GM10248 (cell line): Measurements from ENCODE around the gene CSMD2.

Source experiments
- CTCF ChIA-PET: fragments of 300-600 bp; sonication (Branson Sonifier 250); formaldehyde crosslinking; extraction: SDS; loops from one replicate; lab custom pipeline; 2021; ENCODE audit warnings: antibody characterized with exemption; lab: Yijun Ruan, JAX
- POLR2A ChIA-PET: fragments of 350-650 bp; sonication (Branson Sonifier 250); formaldehyde crosslinking; extraction: SDS; loops from one replicate; lab custom pipeline; 2020; ENCODE audit warnings: antibody characterized with exemption; lab: Yijun Ruan, JAX
- DNase-seq: peaks from one replicate; pipeline ENCODE4 v3.0.0; 2012; ENCODE audit errors: extremely low spot score
- TF ChIP-seq, protein P1 (sequence below): IDR thresholded peaks from 2 replicates; pipeline ENCODE4 v1.5.1; 2012; ENCODE audit warnings: mild to moderate bottlenecking, low read depth; ENCODE audit errors: extremely low read depth, missing control alignments, control extremely low read depth

Gene CSMD2

GRCh38 chr1:34144766-34145165 lies 20.3 kb downstream of the CSMD2 start:
- no peak for DNase-seq
- TF ChIP-seq, protein P1, sequence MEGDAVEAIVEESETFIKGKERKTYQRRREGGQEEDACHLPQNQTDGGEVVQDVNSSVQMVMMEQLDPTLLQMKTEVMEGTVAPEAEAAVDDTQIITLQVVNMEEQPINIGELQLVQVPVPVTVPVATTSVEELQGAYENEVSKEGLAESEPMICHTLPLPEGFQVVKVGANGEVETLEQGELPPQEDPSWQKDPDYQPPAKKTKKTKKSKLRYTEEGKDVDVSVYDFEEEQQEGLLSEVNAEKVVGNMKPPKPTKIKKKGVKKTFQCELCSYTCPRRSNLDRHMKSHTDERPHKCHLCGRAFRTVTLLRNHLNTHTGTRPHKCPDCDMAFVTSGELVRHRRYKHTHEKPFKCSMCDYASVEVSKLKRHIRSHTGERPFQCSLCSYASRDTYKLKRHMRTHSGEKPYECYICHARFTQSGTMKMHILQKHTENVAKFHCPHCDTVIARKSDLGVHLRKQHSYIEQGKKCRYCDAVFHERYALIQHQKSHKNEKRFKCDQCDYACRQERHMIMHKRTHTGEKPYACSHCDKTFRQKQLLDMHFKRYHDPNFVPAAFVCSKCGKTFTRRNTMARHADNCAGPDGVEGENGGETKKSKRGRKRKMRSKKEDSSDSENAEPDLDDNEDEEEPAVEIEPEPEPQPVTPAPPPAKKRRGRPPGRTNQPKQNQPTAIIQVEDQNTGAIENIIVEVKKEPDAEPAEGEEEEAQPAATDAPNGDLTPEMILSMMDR, result no peak
- CTCF ChIA-PET, result interaction anchor here (1.3 kb wide), 1 partner anchor 18 kb away, joined by 4 read pairs; no protein-coding TSS in a partner anchor
- POLR2A ChIA-PET, result no interaction called here

DNA sequence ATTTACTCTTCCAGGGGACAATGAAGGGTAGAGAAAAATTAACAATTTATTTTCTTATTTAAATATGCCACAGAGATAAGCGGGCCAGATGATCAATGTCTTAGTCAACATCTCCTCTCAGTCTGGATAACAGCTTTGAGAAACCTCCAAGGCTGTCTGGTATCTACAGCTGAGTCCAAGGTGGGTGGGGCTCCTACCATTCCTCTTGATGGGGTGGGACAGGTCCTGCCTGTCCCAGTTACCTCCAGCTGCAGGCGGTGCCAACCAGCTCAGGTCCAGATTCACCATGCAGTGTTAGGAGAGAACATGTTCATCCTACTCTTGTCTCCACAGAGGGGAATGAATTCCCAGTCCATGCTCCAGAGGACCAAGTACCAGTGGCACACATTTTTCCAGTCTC lies 21.1 kb downstream of the CSMD2 start:
- TF ChIP-seq, protein P1, result no peak
- CTCF ChIA-PET, result interaction anchor here (1.9 kb wide), 1 partner anchor 19 kb away, joined by 5 read pairs; no protein-coding TSS in a partner anchor
- POLR2A ChIA-PET, result no interaction called here
- DNase-seq, result no peak

GRCh38 chr1:34140011-34140676 lies 24.9 kb downstream of the CSMD2 start:
- CTCF ChIA-PET, result interaction anchor here (1.0 kb wide), 1 partner anchor 23 kb away, joined by 3 read pairs; no protein-coding TSS in a partner anchor
- TF ChIP-seq, protein P1, result no peak
- POLR2A ChIA-PET, result no interaction called here
- DNase-seq, result no peak

GRCh38 chr1:34137411-34137810 lies 27.6 kb downstream of the CSMD2 start:
- TF ChIP-seq, protein P1, result no peak
- no peak for DNase-seq
- ChIA-PET CTCF (interaction anchor here (0.9 kb wide), 1 partner anchor 504 kb away, joined by 3 read pairs; no protein-coding TSS in a partner anchor), POLR2A (no interaction called here)

GRCh38 chr1:34132161-34132420 lies 32.9 kb downstream of the CSMD2 start:
- POLR2A ChIA-PET, result no interaction called here
- no peak for DNase-seq
- TF ChIP-seq, protein P1, result no peak
- CTCF ChIA-PET, result interaction anchor here (1.3 kb wide), 1 partner anchor 231 kb away, joined by 3 read pairs; no protein-coding TSS in a partner anchor

DNA sequence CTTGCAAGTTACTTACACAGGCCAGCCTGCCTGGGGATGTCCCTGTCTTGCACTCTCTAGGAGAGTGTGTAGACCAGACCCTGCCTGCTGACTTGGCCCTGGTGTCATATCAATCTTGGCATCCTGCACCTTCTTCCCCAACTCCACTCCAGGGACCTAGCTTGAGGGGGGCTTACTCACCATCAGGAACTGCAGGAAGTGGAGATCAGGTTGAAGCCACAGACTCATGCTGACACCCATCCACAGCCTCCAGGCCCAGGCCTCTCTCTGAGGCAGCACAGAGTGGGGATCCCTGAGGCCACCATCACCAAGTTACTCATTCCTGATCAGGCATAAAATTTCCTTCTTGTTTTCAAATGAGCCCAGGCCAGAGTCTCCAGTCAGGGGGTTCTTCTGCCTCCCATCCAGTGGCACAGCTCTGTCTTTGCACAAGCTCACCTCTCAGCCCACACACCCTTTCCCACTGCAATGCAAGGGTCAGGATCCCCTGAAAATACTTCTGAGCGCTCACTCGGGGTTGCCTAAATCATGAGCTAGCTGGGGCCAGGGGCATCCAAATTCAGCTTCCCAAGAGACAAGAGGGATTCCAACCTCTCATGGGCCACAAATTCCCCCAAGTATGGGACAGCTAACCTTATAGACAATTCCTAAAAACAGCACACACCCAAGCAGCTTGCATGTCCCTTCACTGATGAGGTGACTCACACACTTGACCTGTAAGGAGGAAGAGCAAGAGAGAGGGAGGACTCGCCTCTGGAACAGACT lies 33.5 kb downstream of the CSMD2 start:
- CTCF ChIA-PET, result no interaction called here
- POLR2A ChIA-PET, result no interaction called here
- DNase-seq, result no peak
- TF ChIP-seq, protein P1, result no peak
